ENCODE results near the gene PPP2R2C. TPM values are rescaled to one million over a fixed set of nuclear protein-coding genes. Genes with fewer than 3 reads are reported as not detected.

Gene PPP2R2C
- total RNA-seq, 3 donors from 2014 or later: 0.31 to 2.9 (median 0.41) TPM

DNA sequence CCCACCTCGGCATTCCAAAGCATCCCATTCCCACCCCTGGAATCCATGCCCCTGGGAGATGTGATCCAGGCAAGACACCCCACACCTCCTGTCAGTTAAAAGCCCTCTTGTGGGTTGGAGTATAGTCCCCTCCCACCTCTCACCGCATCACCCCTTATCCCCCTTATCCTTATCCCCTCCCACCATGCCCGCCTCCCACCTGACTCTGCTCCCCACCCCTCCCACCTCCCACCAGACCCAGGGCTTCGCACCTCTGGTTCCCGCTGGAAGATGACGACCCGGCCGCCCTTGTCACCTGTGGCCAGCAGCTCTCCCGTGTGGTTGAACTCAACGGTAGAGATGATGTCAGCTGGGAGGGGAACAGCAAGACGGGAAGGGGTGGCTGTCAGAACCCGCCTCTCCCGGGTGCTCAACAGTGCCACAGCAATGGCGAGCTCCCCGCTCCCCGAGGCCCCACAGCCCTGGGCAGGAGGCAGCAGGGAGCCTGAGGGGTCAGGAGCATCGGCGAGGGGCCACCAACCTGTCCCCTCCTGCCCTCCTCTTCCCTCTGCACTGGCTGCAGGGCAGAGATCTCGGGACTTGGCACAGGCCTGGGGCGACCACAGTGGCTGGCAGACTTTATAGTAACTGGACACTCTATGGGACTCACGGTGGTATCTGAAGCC is 91.5 kb downstream of the PPP2R2C start:
- no peak overlapping the region for H3K4me3 ChIP-seq
- H3K4me1 ChIP-seq (ENCODE audit: low read depth): no peaks in the 10 kb centered on the region
- ATAC-seq (no peak), DNase-seq (peak in 2 of 3 donors; percentile 12 to 37)
- intact Hi-C loops (cut with DNase I, micrococcal nuclease): no loop called here
- no peaks in the 10 kb centered on the region for H3K9me3 ChIP-seq
- TF ChIP-seq, protein P1, sequence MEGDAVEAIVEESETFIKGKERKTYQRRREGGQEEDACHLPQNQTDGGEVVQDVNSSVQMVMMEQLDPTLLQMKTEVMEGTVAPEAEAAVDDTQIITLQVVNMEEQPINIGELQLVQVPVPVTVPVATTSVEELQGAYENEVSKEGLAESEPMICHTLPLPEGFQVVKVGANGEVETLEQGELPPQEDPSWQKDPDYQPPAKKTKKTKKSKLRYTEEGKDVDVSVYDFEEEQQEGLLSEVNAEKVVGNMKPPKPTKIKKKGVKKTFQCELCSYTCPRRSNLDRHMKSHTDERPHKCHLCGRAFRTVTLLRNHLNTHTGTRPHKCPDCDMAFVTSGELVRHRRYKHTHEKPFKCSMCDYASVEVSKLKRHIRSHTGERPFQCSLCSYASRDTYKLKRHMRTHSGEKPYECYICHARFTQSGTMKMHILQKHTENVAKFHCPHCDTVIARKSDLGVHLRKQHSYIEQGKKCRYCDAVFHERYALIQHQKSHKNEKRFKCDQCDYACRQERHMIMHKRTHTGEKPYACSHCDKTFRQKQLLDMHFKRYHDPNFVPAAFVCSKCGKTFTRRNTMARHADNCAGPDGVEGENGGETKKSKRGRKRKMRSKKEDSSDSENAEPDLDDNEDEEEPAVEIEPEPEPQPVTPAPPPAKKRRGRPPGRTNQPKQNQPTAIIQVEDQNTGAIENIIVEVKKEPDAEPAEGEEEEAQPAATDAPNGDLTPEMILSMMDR (IDR thresholded peaks at IDR 0.05): no peak
- H3K36me3 ChIP-seq (ENCODE audit: low read depth): no peaks in the 10 kb centered on the region

DNA sequence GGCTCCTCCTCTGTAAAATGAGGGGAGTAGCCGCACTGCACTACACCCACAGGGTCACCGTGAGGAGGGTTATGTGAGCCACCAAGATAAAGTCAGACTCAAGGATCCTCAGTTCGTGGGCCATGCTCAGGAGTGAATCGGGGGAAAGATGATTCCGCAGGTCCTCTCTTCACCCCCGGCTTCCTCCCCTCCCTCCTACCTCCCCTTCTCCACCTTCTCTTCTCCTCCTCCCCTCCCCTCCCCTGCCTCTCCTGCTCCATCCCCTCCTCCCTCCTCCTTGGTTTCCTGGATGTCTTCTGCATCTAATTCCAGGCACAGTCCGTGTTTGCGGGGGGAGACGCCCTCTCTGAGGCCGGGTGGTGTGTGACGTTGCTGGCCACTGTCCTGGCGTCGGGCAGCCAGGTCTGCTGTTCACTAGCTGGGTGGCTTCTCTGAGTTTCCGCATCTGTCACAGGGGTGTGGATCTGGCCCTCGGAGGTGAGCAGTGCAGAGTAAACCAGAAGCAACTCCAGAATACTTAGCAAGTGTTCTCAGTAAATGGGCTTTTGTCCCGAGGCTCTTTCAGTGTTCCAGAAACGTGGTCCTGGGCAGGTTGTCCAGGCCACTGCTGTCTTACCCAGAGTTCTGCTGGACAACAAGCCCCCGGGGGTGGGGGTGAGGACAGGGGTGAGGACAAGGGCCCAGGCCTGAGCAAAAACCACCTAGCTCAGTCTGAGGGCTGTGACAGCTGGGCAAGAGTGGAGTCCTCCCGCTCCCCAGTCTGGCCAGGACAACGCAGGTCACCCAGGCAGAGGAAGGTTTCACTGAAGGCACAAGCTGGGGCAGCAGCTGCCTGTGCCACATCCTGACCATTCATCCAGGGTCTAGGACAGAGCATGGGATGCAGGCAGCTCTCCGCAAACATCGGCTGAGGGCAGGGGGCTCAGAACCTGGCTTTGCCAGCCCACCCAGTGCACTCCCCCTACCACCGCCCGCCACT is 92.4 kb downstream of the PPP2R2C start:
- TF ChIP-seq, protein P1 (IDR thresholded peaks at IDR 0.05): no peak
- ATAC-seq: no peak
- H3K9me3 ChIP-seq: no peaks in the 10 kb centered on the region
- H3K36me3 ChIP-seq (ENCODE audit: low read depth): no peaks in the 10 kb centered on the region
- H3K4me3 ChIP-seq: no peak overlapping the region
- no peaks in the 10 kb centered on the region for H3K4me1 ChIP-seq (ENCODE audit: low read depth)
- peak in 2 of 3 donors; percentile 6 to 29 for DNase-seq
- intact Hi-C loops (cut with DNase I, micrococcal nuclease): no loop called here

DNA sequence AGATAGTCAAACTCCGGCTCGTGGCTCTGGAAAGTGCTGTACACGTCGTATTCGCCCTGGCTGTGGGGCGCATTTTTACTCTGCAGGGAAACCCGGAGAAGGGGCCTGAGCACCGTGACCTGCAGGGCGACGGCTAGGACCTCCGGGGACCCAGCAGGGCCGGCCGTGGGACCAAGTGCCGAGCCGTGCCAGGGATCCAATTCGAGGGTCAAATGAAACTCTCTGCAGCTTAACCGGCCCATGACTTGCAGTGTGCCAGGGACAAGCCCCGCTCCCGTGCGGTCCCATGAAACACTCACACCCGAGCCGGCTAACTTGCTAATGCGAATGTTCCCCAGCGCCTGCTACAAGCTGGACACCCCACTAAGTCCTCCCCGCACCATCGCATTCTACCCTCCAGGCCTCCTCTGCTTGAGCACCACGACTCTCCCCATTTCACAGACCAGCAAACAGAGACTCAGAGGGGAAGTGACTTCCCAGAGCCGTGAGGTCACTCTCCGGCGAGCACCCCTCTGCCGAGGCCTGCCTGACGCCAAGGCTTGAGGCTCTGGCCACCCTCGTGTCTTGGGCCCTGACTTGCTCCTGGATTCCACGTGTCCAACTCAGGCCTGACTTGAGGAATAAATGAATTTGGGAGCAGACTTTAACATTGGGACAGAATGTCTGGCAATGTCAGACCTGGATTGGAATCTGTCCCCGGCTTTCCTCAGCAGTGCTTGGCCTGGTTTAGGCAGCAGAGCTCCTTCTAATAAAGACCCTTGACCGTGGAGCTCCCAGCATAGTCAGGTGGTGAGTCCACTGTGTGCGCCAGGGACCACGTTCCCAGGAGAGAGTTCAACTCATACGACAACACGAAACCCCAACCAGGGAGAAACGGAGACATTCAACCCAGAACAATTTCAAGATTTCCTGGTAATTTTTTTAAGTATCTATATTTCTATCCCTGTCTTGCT is 93.6 kb downstream of the PPP2R2C start:
- intact Hi-C loops (cut with DNase I, micrococcal nuclease): no loop called here
- Histone ChIP-seq H3K4me1 (ENCODE audit: low read depth) (no peaks in the 10 kb centered on the region), H3K4me3 (no peak overlapping the region), H3K9me3 (no peaks in the 10 kb centered on the region), H3K36me3 (ENCODE audit: low read depth) (no peaks in the 10 kb centered on the region)
- no peak for ATAC-seq
- TF ChIP-seq, protein P1 (IDR thresholded peaks at IDR 0.05): no peak
- peak in 1 of 3 donors; percentile 38 for DNase-seq

DNA sequence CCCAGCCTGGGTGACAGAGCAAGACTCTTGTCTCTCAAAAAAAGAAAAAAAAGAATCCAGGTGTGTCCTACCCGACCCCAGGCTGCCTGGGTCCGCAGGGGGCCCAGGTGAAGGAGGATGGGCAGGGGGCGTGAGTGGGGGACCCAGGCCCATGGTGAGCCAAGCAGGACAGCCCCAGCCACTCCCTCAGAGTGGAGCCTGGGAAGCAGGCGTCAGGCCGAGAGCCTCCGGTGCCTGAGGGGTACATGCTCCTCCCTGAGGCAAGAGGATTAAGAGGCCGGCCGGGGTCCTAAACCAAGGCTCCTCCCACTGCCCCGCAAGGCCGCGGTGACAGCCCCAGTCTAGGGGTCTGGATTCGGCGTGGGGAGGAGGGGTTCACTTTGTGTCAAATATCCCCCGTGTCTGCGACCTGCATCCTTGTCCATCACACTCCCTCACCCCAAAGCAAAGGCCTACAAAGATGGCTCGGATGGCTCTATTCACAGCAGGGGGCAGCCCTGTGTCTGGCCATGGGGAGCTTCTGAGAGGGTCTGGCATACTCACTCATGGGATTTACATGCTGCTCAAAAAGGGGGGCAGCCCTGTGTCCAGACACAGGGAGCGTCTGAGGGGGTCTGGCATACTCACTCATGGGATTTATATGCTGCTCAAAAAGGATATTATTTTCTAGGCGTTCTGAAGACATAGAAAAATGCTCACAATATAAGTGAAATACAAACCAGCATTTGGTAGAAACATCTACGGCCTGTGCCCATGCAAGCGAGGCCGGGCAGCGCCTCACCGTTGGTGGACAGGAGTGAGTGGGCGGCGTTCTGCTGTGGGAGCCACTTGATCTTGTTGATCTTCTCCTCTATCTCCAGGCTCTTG is 94.6 kb downstream of the PPP2R2C start:
- Histone ChIP-seq H3K36me3 (ENCODE audit: low read depth) (no peaks in the 10 kb centered on the region), H3K4me1 (ENCODE audit: low read depth) (no peaks in the 10 kb centered on the region), H3K4me3 (no peak overlapping the region), H3K9me3 (no peaks in the 10 kb centered on the region)
- TF ChIP-seq, protein P1 (IDR thresholded peaks at IDR 0.05): no peak
- no peak for ATAC-seq
- intact Hi-C loops (cut with DNase I, micrococcal nuclease): no loop called here
- peak in 1 of 3 donors; percentile 21 for DNase-seq
